IPS-NIHi7 (cell line): Measurements from ENCODE around the gene BRMS1L.
A peak's percentile ranks its signal among the peaks of the same experiment; 100 is the strongest.

ENCODE experiments used
- DNase-seq: peaks from one replicate; pipeline ENCODE4 v3.0.0; 2012; ENCODE audit warnings: mixed read lengths; ENCODE audit errors: extremely low spot score

Gene BRMS1L

GRCh38 chr14:35865611-35866324, 39.6 kb downstream of the BRMS1L start:
- no peak for DNase-seq

DNA sequence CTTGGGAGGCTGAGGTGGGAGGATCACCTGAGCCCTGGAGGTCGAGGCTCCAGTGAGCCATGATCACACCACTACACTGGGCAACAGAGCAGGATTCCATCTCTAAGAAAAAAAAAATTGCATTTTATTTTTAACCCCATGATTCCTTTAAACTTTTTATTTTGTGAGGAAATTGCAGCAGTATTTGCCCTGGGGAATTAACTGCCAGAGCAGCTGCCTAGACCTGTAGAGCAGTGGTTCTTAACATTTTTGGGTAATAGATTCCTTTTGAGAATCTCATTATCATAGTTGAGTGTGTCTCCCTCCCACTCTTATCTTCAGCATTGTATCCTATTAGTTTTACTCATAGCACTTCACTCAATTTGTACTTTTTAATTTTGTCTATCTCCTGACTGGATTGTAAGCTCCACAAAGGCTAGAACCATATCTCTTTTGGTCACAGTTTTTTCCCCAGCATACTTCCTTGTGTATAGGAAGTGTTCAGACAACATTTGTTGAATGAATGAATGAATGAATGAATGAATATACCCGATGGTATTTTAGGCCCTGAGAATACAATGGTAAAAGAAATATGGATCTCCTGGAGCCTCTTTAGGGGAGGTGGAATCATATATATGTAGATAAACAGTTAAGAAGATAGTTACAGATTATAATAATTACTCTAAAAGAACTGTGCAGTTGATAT, 40.6 kb downstream of the BRMS1L start:
- no peak for DNase-seq

- no peak for DNase-seq
These were observed 41.1 kb downstream of the BRMS1L start for GRCh38 chr14:35867280-35867629.

- DNase-seq = no peak
These were observed 49.2 kb downstream of the BRMS1L start for GRCh38 chr14:35875296-35875695.

- DNase-seq = no peak
These were observed 51.1 kb downstream of the BRMS1L start for GRCh38 chr14:35877276-35877675.

DNA sequence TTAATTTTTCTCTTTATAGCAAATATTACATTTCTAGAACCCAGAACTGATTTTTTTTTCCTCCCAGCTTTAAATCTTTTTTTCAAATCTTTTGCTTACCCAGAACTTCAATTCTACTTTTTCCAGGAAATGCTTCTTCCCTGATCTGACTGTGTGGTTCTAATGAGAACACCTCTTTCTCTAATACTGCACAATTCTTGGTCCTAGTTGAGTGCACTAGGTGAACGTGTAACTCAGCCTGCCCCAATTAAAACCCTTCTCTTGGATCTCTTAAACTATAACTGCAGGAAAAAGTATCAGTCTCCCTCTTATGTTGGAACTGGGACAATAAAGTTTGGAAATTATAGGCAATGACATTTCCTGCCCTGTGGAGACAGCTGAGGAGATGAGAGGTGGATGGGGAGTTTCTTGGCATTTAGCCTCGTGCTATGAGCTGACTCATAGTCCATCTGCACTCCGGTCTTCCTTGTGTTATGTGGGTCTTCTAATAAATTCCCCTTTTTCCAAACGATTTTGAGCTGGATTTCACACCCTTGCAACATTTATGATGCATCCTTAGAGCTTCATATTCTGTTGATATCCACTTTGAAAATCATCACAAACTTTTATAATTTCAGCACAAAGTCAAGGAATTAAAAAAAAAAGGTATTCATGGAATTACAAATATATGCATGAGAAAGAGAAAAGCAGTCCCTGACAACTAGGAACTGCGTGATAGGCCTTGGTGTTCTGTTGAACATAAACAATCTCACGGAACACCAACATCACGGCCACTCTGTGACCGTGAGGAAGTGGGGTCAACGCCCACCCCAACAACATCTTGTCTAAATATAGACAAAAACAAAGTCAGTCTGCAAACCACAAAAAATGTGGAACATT, 52.4 kb downstream of the BRMS1L start:
- DNase-seq = no peak

DNA sequence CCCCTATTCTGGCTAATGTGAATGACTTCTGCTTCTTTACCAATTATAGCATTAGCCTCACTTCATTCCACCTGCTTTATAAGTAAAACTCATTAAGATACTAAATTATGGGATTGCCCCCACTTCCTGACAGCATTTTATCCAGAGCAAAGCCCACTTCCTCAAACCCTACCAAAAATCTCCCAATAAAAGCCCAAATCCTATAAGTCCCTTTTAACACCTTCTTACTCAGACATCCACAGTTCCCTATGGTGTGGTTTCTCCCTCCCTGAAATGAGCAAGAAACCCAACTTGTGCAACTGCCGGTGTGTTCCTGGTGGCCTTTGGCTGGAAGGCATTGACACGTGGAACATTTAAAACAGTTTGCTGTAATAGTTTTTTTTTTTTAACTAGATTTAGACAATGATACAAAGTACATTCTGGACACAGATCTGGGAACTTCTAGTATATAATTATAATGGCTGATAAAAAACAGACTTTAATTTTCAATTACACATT, 53.1 kb downstream of the BRMS1L start:
- no peak for DNase-seq

DNA sequence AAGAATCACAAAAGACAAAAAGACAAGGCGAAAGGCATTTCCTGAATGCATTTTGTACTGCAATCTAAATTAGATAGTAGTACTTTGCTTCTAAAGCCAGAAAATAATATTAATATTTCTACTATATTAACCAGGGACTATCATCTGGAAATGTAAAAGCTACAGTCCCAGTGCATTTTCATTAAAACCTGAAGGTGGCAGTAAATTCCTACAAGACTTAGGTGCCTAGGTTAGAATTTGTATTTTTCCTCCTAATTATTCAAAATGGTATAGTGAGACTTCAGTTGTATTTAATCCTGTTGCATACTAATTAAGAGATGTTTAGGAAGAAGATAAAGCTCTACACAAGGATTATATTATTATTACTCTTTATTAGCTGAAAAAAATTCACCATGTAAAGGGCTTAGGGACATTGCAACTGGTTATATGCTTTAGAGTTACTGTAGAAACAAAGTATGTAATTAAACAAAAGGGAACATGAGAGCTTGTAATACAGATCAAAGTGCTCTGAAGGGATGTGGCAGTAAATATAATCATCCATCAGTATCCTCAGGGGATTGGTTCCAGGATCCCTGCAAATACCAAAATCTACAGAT, 53.6 kb downstream of the BRMS1L start:
- no peak for DNase-seq

DNA sequence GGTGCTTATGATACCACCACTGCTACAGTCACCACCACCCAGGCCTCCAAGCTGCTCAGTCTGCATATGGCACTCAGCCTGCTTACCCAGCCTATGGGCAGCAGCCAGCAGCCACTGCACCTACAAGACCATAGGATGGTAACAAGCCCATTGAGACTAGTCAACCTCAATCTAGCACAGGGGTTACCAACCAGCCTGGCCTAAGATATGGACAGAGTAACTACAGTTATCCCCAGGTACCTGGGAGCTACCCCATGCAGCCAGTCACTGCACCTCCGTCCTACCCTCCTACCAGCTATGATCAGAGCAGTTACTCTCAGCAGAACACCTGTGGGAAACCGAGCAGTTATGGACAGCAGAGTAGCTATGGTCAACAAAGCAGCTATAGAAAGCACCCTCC, 55.1 kb downstream of the BRMS1L start:
- no peak for DNase-seq

- peak; percentile 33 for DNase-seq
These were observed 57.6 kb downstream of the BRMS1L start for GRCh38 chr14:35883677-35884293.

DNA sequence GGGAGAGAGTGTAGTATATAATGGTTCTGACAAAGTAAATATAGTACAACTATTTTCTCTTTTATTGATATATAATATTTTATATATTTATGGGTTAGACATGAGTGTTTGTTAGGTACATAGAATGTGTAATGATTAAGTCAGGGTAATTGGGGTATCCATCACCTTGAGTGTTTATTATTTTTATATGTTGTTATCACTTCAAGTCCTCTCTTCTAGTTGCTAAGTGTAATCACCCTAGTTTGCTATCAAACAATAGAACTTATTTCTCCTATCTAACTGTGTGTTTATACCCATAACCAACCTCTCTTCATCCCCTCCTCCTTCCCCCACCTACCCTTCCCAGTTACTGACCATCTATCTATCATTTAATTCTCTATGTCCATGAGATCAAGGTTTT, 64.2 kb downstream of the BRMS1L start:
- no peak for DNase-seq

DNA sequence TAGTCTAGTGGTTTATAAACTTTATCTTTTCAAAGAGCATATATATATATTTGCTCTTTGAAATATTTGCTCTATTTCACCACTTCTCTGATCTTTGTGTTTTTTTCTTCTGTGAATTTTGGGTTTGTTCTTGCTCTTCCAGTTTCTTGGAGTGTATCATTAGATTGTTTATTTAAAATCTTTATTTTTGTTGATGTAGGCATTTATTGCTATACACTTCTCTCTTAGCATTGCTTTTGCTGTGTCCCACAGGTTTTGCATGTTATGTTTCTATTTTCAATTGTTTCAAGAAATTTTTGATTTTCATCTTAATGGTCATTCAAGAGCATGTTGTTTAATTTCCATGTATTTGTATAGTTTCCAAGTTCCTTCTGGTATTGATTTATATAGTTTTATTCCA, 69.1 kb downstream of the BRMS1L start:
- DNase-seq = no peak

DNA sequence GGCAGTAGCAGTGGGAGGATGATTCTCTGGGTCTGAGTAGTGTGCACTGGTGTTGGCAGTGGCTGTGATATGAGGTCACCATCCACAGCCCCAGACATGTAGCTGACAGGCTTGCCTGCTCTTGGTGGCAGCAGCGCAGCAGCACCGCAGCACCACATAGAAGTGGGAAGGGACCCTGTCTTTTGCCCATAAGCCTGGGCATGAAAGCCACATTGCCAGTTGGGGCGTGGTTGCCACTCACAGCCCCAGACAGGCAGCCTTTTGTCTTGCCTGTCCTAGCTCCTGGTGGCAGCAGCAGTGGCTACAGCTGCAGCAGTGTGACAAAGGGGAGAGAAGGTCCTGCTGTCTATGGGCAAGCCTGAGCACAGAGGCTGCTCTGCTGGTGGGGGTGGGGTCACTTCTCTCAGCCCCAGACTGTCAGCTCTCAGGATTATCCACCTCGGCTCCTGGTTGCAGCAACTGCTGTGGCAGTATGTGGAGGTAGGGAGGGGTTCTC, 71.5 kb downstream of the BRMS1L start:
- DNase-seq = peak; percentile 30

- DNase-seq = peak; percentile 26
These were observed 72.2 kb downstream of the BRMS1L start for GRCh38 chr14:35898217-35898775.

- DNase-seq = no peak
These were observed 74.6 kb downstream of the BRMS1L start for GRCh38 chr14:35900741-35901140.

DNA sequence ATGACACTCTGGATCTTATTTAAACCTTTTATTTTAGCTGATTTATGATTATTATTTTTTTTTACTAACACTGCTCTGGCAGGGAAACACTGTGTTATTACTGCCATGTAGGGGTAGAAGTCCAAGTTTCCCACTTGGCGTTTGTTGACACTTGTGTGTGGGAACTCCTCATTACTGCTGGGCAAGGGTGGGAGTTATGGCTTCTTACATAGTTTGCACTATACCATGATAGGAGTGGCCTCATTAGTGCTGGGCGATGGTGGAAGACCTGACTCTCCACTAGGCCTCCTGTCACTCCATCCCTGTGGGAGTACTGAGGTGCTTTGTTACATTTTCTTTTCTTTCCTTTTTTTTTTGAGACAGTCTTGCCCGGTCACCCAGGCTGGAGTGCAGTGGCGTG, 83.5 kb downstream of the BRMS1L start:
- DNase-seq = no peak

DNA sequence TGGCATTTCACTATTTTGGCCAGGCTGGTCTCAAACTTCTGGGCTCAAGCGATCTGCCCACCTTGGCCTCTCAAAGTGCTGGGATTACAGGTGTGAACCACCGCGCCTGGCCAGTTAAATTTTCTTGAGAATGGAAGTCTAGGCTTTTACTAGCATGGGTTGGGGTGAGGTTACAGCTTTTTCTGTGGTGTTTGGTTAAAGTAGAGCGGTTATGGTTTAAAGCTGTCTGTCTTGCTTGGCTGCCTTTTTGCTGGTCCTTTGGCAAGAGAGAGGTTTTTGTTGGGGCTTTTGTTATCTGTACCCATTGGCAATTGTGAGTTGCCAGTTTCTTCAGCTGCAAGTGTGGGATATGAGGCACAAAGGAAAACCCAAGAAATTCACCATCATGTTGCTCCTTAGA, 84.1 kb downstream of the BRMS1L start:
- no peak for DNase-seq

- DNase-seq = no peak
These were observed 85.0 kb downstream of the BRMS1L start for GRCh38 chr14:35911097-35911496.

GRCh38 chr14:35915185-35915584, 89.0 kb downstream of the BRMS1L start:
- no peak for DNase-seq

GRCh38 chr14:35915775-35916174, 89.6 kb downstream of the BRMS1L start:
- no peak for DNase-seq
